MM.1S (cell line): ENCODE data around the gene SLC25A39.

Source experiments
- DNase-seq: peaks from one replicate; pipeline ENCODE4 v3.0.0-alpha.2; 2015
- H2AFZ ChIP-seq: fragments of 300-600 bp; sonication (generic); 2 replicates; pipeline ENCODE4 v1.6.0; 2016; ENCODE audit warnings: antibody characterized with exemption, low read length
- H3F3A ChIP-seq: fragments of 300-600 bp; sonication (generic); 2 replicates; pipeline ENCODE4 v1.6.1; 2016; ENCODE audit warnings: mild to moderate bottlenecking, antibody characterized with exemption, low read length, moderate library complexity, mixed read lengths; ENCODE audit not compliant: insufficient read depth
- H3K27ac ChIP-seq: fragments of 300-600 bp; sonication (generic); 2 replicates; pipeline ENCODE4 v1.5.1; 2016; ENCODE audit warnings: mild to moderate bottlenecking, low read length
- H3K27me3 ChIP-seq: fragments of 300-600 bp; sonication (generic); replicated peaks from 2 replicates; pipeline ENCODE4 v1.6.0; 2016; ENCODE audit warnings: low read length; ENCODE audit not compliant: insufficient read depth
- H3K36me3 ChIP-seq: fragments of 300-600 bp; sonication (generic); replicated peaks from 2 replicates; pipeline ENCODE4 v1.6.1; 2016; ENCODE audit warnings: mild to moderate bottlenecking, low read length, mixed read lengths; ENCODE audit not compliant: insufficient read depth
- H3K4me1 ChIP-seq: fragments of 300-600 bp; sonication (generic); 2 replicates; pipeline ENCODE4 v1.6.1; 2016; ENCODE audit warnings: low read length, mixed read lengths
- H3K4me2 ChIP-seq: fragments of 300-600 bp; sonication (generic); 2 replicates; pipeline ENCODE4 v1.6.0; 2016; ENCODE audit warnings: low read depth, low read length
- H3K4me3 ChIP-seq: fragments of 300-600 bp; sonication (generic); 2 replicates; pipeline ENCODE4 v1.5.1; 2016; ENCODE audit warnings: low read length, mixed read lengths
- H3K79me2 ChIP-seq: fragments of 300-600 bp; sonication (generic); 2 replicates; pipeline ENCODE4 v1.6.1; 2016; ENCODE audit warnings: mixed run types, low read length, mixed read lengths
- H3K9ac ChIP-seq: fragments of 300-600 bp; sonication (generic); 2 replicates; pipeline ENCODE4 v1.6.1; 2016; ENCODE audit warnings: low read length, mixed read lengths
- H3K9me2 ChIP-seq: fragments of 300-600 bp; sonication (generic); replicated peaks from 2 replicates; pipeline ENCODE4 v1.6.1; 2016; ENCODE audit warnings: mild to moderate bottlenecking, low read length, mixed read lengths; ENCODE audit not compliant: insufficient read depth
- H3K9me3 ChIP-seq: fragments of 300-600 bp; sonication (generic); replicated peaks from 2 replicates; pipeline ENCODE4 v1.6.1; 2016; ENCODE audit warnings: mild to moderate bottlenecking, low read length, mixed read lengths; ENCODE audit not compliant: insufficient read depth
- H4K20me1 ChIP-seq: fragments of 300-600 bp; sonication (generic); 2 replicates; pipeline ENCODE4 v1.6.1; 2016; ENCODE audit warnings: mild to moderate bottlenecking, low read length, moderate library complexity, mixed read lengths; ENCODE audit not compliant: insufficient read depth
- EZH2 ChIP-seq: fragments of 300-600 bp; sonication (generic); optimal IDR thresholded peaks from 2 replicates; pipeline ENCODE3; 2017; ENCODE audit warnings: low read depth, mild to moderate bottlenecking, antibody characterized with exemption, low read length, mixed read lengths

Gene SLC25A39

GRCh38 chr17:44272321-44272951, 52.2 kb downstream of the SLC25A39 start:
- TF ChIP-seq EZH2 = no peak
- Histone ChIP-seq H3K4me2 (no peak overlapping the region), H4K20me1 (no peaks in the 10 kb centered on the region), H3K36me3 (no peaks in the 10 kb centered on the region), H3K4me1 (no peaks in the 10 kb centered on the region), H2AFZ (no peak overlapping the region), H3K27ac (no peak overlapping the region), H3F3A (no peaks in the 10 kb centered on the region), H3K9ac (no peak overlapping the region), H3K27me3 (no peaks in the 10 kb centered on the region), H3K4me3 (no peak overlapping the region), H3K9me2 (no peaks in the 10 kb centered on the region), H3K79me2 (no peaks in the 10 kb centered on the region), H3K9me3 (no peaks in the 10 kb centered on the region)
- DNase-seq = no peak
